CD4-positive, alpha-beta T cell (primary cell): ENCODE results near the gene ARHGEF2. TPM values are rescaled to one million over a fixed set of nuclear protein-coding genes. Genes with fewer than 3 reads are reported as not detected.
A peak's percentile ranks its signal among the peaks of the same experiment; 100 is the strongest.

Experiments used
- ATAC-seq: fragments of 200-7000 bp; cut with Tn5 transposase; one replicate; pipeline ENCODE4 v1.10.0; 2022; ENCODE audit warnings: mild to moderate bottlenecking; ENCODE audit not compliant: poor library complexity
- CTCF ChIA-PET: fragments of 350-600 bp; sonication (Branson Sonifier 250); formaldehyde crosslinking; loops from one replicate; lab custom pipeline; 2021; ENCODE audit warnings: antibody characterized with exemption, inconsistent platforms; lab: Charles Lee
- POLR2A ChIA-PET: fragments of 350-600 bp; sonication (Branson Sonifier 250); formaldehyde crosslinking; loops from one replicate; lab custom pipeline; 2021; ENCODE audit warnings: antibody characterized with exemption, inconsistent platforms; lab: Charles Lee
- DNase-seq, 14 experiments: peaks; one replicate each; pipeline ENCODE4 v3.0.0-alpha.2; 2013 to 2020; ENCODE audit warnings: mixed read lengths in 2 of 14
- H3K27ac ChIP-seq, 2 donors: one replicate each; pipeline versions ENCODE4 v1.5.1 to v1.7.0; 2013; ENCODE audit warnings: low read length in 2 of 2, low read depth in 1 of 2, mild to moderate bottlenecking in 1 of 2
- H3K27me3 ChIP-seq, 2 experiments: 1 replicate in 1 of 2; 2 replicates in 1 of 2; pipeline versions ENCODE4 v1.6.1 to v1.7.0; 2013; ENCODE audit warnings: low read length in 2 of 2, control low read depth in 1 of 2, mild to moderate bottlenecking in 1 of 2, moderate library complexity in 1 of 2; ENCODE audit not compliant: insufficient read depth in 2 of 2, control insufficient read depth in 1 of 2
- H3K36me3 ChIP-seq: one replicate; pipeline ENCODE4 v1.6.1; 2013; ENCODE audit warnings: low read length, control low read depth; ENCODE audit not compliant: insufficient read depth
- H3K4me1 ChIP-seq: one replicate; pipeline ENCODE4 v1.6.1; 2013; ENCODE audit warnings: low read length, control low read depth; ENCODE audit not compliant: insufficient read depth
- H3K4me3 ChIP-seq: one replicate; pipeline ENCODE4 v1.5.1; 2013; ENCODE audit warnings: mild to moderate bottlenecking, low read length, moderate library complexity
- H3K9me3 ChIP-seq, 2 experiments: 1 replicate in 1 of 2; 2 replicates in 1 of 2; pipeline versions ENCODE4 v1.6.1 to v1.7.0; 2013; ENCODE audit warnings: low read length in 2 of 2, mild to moderate bottlenecking in 2 of 2, control low read depth in 1 of 2, moderate library complexity in 1 of 2; ENCODE audit not compliant: control insufficient read depth in 1 of 2, insufficient read depth in 1 of 2
- H3K27ac Mint-ChIP-seq: one replicate; pipeline ENCODE4 v1.8.0; 2020; ENCODE audit warnings: mixed read lengths
- H3K27me3 Mint-ChIP-seq: one replicate; pipeline ENCODE4 v1.8.0; 2021; ENCODE audit warnings: mixed read lengths
- H3K36me3 Mint-ChIP-seq: one replicate; pipeline ENCODE4 v1.8.0; 2021; ENCODE audit warnings: low read depth, mixed read lengths
- H3K4me1 Mint-ChIP-seq: one replicate; pipeline ENCODE4 v1.8.0; 2021; ENCODE audit warnings: low read depth, mixed read lengths
- H3K4me3 Mint-ChIP-seq: one replicate; pipeline ENCODE4 v1.8.0; 2020; ENCODE audit warnings: mild to moderate bottlenecking, mixed read lengths
- H3K9me3 Mint-ChIP-seq: one replicate; pipeline ENCODE4 v1.8.0; 2020; ENCODE audit warnings: mixed read lengths
- intact Hi-C, 2 experiments: fragments of 100-400 bp; cut with DNase I in 1 of 2; cut with micrococcal nuclease in 1 of 2; formaldehyde crosslinking; loops; one replicate each; pipeline versions ENCODE4 v1.15.1 to v1.9.0; 2023 to 2025; cut with DNase I, micrococcal nuclease
- total RNA-seq, 174 experiments: library from RNA in 2 of 174; stranded (reverse) in 2 of 174; gene quantifications; one replicate each; pipeline ENCODE4 v1.2.3 and lab custom pipeline; 2021 to 2026
- TF ChIP-seq, protein P1 (sequence below): fragments of 200-600 bp; IDR thresholded peaks from one replicate; pipeline ENCODE4 v1.8.0; 2022; ENCODE audit warnings: antibody characterized with exemption, mild to moderate bottlenecking

The ARHGEF2 gene
- total RNA-seq, 2 experiments from 2014 or later, result 54.8 to 62.4 TPM

- Histone ChIP-seq H3K9me3 (no peaks in the 10 kb centered on the region), H3K4me3 (no peak overlapping the region), H3K27me3 (no peaks in the 10 kb centered on the region), H3K27ac (no peak overlapping the region), H3K36me3 (no peaks in the 10 kb centered on the region), H3K4me1 (no peaks in the 10 kb centered on the region)
- intact Hi-C loops, result no loop called here
- no peak overlapping the region for H3K27ac Mint-ChIP-seq
- no peak for ATAC-seq
- ChIA-PET CTCF (interaction anchor here (1.5 kb wide), 1 partner anchor 58 kb away, joined by 5 read pairs; no protein-coding TSS in a partner anchor), POLR2A (no interaction called here)
- no peaks in the 10 kb centered on the region for H3K27me3 Mint-ChIP-seq
- TF ChIP-seq, protein P1, sequence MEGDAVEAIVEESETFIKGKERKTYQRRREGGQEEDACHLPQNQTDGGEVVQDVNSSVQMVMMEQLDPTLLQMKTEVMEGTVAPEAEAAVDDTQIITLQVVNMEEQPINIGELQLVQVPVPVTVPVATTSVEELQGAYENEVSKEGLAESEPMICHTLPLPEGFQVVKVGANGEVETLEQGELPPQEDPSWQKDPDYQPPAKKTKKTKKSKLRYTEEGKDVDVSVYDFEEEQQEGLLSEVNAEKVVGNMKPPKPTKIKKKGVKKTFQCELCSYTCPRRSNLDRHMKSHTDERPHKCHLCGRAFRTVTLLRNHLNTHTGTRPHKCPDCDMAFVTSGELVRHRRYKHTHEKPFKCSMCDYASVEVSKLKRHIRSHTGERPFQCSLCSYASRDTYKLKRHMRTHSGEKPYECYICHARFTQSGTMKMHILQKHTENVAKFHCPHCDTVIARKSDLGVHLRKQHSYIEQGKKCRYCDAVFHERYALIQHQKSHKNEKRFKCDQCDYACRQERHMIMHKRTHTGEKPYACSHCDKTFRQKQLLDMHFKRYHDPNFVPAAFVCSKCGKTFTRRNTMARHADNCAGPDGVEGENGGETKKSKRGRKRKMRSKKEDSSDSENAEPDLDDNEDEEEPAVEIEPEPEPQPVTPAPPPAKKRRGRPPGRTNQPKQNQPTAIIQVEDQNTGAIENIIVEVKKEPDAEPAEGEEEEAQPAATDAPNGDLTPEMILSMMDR, result no peak
- DNase-seq, result no peak
- no peak overlapping the region for H3K4me3 Mint-ChIP-seq
- H3K36me3 Mint-ChIP-seq, result no peaks in the 10 kb centered on the region
- H3K9me3 Mint-ChIP-seq, result no peaks in the 10 kb centered on the region
- no peaks in the 10 kb centered on the region for H3K4me1 Mint-ChIP-seq
These were observed 17.8 kb upstream of the ARHGEF2 start for GRCh38 chr1:155996166-155996565.

GRCh38 chr1:155993595-155993994 is 15.2 kb upstream of the ARHGEF2 start:
- no peaks in the 10 kb centered on the region for H3K27me3 Mint-ChIP-seq
- H3K27ac Mint-ChIP-seq, result no peak overlapping the region
- intact Hi-C loops, result no loop called here
- ChIA-PET CTCF (no interaction called here), POLR2A (no interaction called here)
- no peaks in the 10 kb centered on the region for H3K36me3 Mint-ChIP-seq
- DNase-seq (no peak), ATAC-seq (no peak)
- H3K4me1 Mint-ChIP-seq, result peaks cover 9% of the 10 kb centered on the region
- TF ChIP-seq, protein P1, result no peak
- no peak overlapping the region for H3K4me3 Mint-ChIP-seq
- no peaks in the 10 kb centered on the region for H3K9me3 ChIP-seq
- H3K36me3 ChIP-seq, result no peaks in the 10 kb centered on the region
- H3K4me3 ChIP-seq, result no peak overlapping the region
- H3K27ac ChIP-seq, result no peak overlapping the region
- H3K27me3 ChIP-seq, result no peaks in the 10 kb centered on the region
- H3K9me3 Mint-ChIP-seq, result no peaks in the 10 kb centered on the region
- peaks cover 13% of the 10 kb centered on the region for H3K4me1 ChIP-seq

GRCh38 chr1:155990005-155990739 is 11.8 kb upstream of the ARHGEF2 start:
- H3K4me3 Mint-ChIP-seq, result no peak overlapping the region
- H3K27me3 Mint-ChIP-seq, result no peaks in the 10 kb centered on the region
- POLR2A ChIA-PET, result interaction anchor here (0.6 to 1.8 kb wide), 10 partner anchors 14 to 69 kb away, joined by 3 to 13 read pairs (median 4); partner anchors contain the start of gene KHDC4
- CTCF ChIA-PET, result interaction anchor here (0.5 to 1.8 kb wide), 26 partner anchors 10 to 115 kb away, joined by 3 to 13 read pairs (median 4); partner anchors contain the start of genes ARHGEF2, KHDC4 and RIT1
- ATAC-seq (no peak), DNase-seq (peak in 2 of 14 experiments; percentile 66 to 73)
- Histone ChIP-seq H3K27ac (no peak overlapping the region), H3K27me3 (no peaks in the 10 kb centered on the region), H3K9me3 (no peaks in the 10 kb centered on the region), H3K4me1 (peaks cover 13% of the 10 kb centered on the region), H3K36me3 (no peaks in the 10 kb centered on the region), H3K4me3 (no peak overlapping the region)
- intact Hi-C loops, result no loop called here
- no peak overlapping the region for H3K27ac Mint-ChIP-seq
- peaks cover 9% of the 10 kb centered on the region for H3K4me1 Mint-ChIP-seq
- no peaks in the 10 kb centered on the region for H3K36me3 Mint-ChIP-seq
- no peaks in the 10 kb centered on the region for H3K9me3 Mint-ChIP-seq
- TF ChIP-seq, protein P1, result no peak
